HepG2 (cell line): ENCODE results near the gene L3MBTL3. TPM values are rescaled to one million over a fixed set of nuclear protein-coding genes. Genes with fewer than 3 reads are reported as not detected.

ENCODE experiments used
- ATAC-seq: fragments of 200-7000 bp; cut with Tn5 transposase; 3 replicates; pipeline ENCODE4 v1.9.1; 2020; ENCODE audit warnings: mild to moderate bottlenecking, moderate library complexity
- BruUV-seq: library from RNA; stranded (reverse); fragments of 400-500 nt; replicated peaks from 2 replicates; lab custom pipeline; 2021; lab: Mats Ljungman, UMichigan
- CTCF ChIA-PET: fragments of 300-600 bp; formaldehyde crosslinking; extraction: SDS; loops from one replicate; lab custom pipeline; 2021; ENCODE audit warnings: low total read pairs, inconsistent platforms, low intra/inter-chr PET ratio; lab: Yijun Ruan, JAX
- POLR2A ChIA-PET: fragments of 350-600 bp; sonication (Branson Sonifier 250); formaldehyde crosslinking; loops from one replicate; lab custom pipeline; 2020; ENCODE audit warnings: antibody characterized with exemption, inconsistent platforms; lab: Yijun Ruan, JAX
- DNase-seq: peaks from one replicate; pipeline ENCODE4 v3.0.0-alpha.2; 2015; ENCODE audit warnings: low spot score
- FAIRE-seq: peaks from 3 replicates; lab custom pipeline; 2011; peaks lifted over from hg19 to GRCh38; lab: Jason Lieb, UNC
- H2AFZ ChIP-seq: one replicate; pipeline ENCODE4 v1.6.1; 2011; ENCODE audit warnings: low read length, inconsistent platforms
- H3K27ac ChIP-seq: fragments of 300-600 bp; 3 replicates; pipeline ENCODE4 v1.8.0; 2011; ENCODE audit warnings: mixed run types, mild to moderate bottlenecking, mixed read lengths, low read length, inconsistent platforms; ENCODE audit not compliant: insufficient read depth; ENCODE audit errors: extremely low read length
- H3K27me3 ChIP-seq, 2 experiments: fragments of 200-600 bp in 1 of 2; 2 replicates in 1 of 2; 3 replicates in 1 of 2; pipeline versions ENCODE4 v1.6.0 to v1.8.0; 2011; ENCODE audit warnings: low read length in 2 of 2, mild to moderate bottlenecking in 2 of 2, moderate library complexity in 2 of 2, inconsistent platforms in 1 of 2; ENCODE audit not compliant: insufficient read depth in 2 of 2, control insufficient read depth in 1 of 2
- H3K36me3 ChIP-seq, 2 experiments: fragments of 200-600 bp in 1 of 2; replicated peaks in 1 of 2; 2 replicates in 1 of 2; 3 replicates in 1 of 2; pipeline versions ENCODE4 v1.5.1 to v1.8.0; 2011; ENCODE audit warnings: low read length in 2 of 2, inconsistent platforms in 1 of 2; ENCODE audit not compliant: insufficient read depth in 2 of 2, control insufficient read depth in 1 of 2
- H3K4me1 ChIP-seq: 2 replicates; pipeline ENCODE4 v1.5.1; 2012; ENCODE audit warnings: low read length, inconsistent platforms; ENCODE audit not compliant: insufficient read depth
- H3K4me2 ChIP-seq: 2 replicates; pipeline ENCODE4 v1.6.0; 2011; ENCODE audit warnings: low read depth, low read length, inconsistent platforms
- H3K4me3 ChIP-seq, 3 experiments: fragments of 200-600 bp in 1 of 3; sonication (generic), shearing (Covaris generic) in 1 of 3; replicated peaks in 1 of 3; 2 replicates each; pipeline ENCODE4 v1.5.1; 2011 to 2016; ENCODE audit warnings: low read length in 3 of 3, inconsistent platforms in 2 of 3, low read depth in 2 of 3, mild to moderate bottlenecking in 2 of 3, control low read depth in 1 of 3, mixed read lengths in 1 of 3; ENCODE audit not compliant: insufficient read depth in 1 of 3
- H3K79me2 ChIP-seq: one replicate; pipeline ENCODE4 v1.6.1; 2011; ENCODE audit warnings: low read length, inconsistent platforms; ENCODE audit not compliant: insufficient read depth
- H3K9ac ChIP-seq: 2 replicates; pipeline ENCODE4 v1.6.0; 2011; ENCODE audit warnings: mild to moderate bottlenecking, low read depth, low read length, inconsistent platforms; ENCODE audit not compliant: insufficient read depth
- H3K9me3 ChIP-seq: 2 replicates; pipeline ENCODE4 v1.5.1; 2012; ENCODE audit warnings: mild to moderate bottlenecking, low read length
- H4K20me1 ChIP-seq: 2 replicates; pipeline ENCODE4 v1.6.0; 2011; ENCODE audit warnings: inconsistent platforms, mild to moderate bottlenecking, low read length, moderate library complexity; ENCODE audit not compliant: insufficient read depth
- DPF2 ChIP-seq: sonication (generic); formaldehyde crosslinking; IDR thresholded peaks from 2 replicates; pipeline ENCODE4 v1.4.0; 2020; ENCODE audit warnings: mild to moderate bottlenecking, low read depth, missing genetic modification reagents, borderline replicate concordance
- GLI4 ChIP-seq: sonication (generic); formaldehyde crosslinking; IDR thresholded peaks from 2 replicates; pipeline ENCODE4 v1.5.1; 2020; ENCODE audit warnings: missing genetic modification reagents, mild to moderate bottlenecking, moderate library complexity, borderline replicate concordance
- HOXA9 ChIP-seq: sonication (generic); formaldehyde crosslinking; IDR thresholded peaks from 2 replicates; pipeline ENCODE4 v1.8.1; 2022; ENCODE audit warnings: missing genetic modification reagents, mild to moderate bottlenecking, moderate library complexity, borderline replicate concordance
- NFYB ChIP-seq: sonication (generic); formaldehyde crosslinking; IDR thresholded peaks from 2 replicates; pipeline ENCODE4 v1.4.0; 2020; ENCODE audit warnings: missing genetic modification reagents
- PAF1 ChIP-seq: IDR thresholded peaks from 2 replicates; pipeline ENCODE4 v1.6.1; 2016; ENCODE audit warnings: missing genetic modification reagents, missing compliant biosample characterization
- SAFB2 ChIP-seq: sonication (generic); formaldehyde crosslinking; IDR thresholded peaks from 2 replicates; pipeline ENCODE4 v1.5.1; 2020; ENCODE audit warnings: missing genetic modification reagents, low read depth, mild to moderate bottlenecking, borderline replicate concordance
- TP53 ChIP-seq: sonication (generic); formaldehyde crosslinking; conservative IDR thresholded peaks from 2 replicates; pipeline ENCODE4 v1.4.0; 2020; ENCODE audit warnings: missing genetic modification reagents
- ZC3H13 ChIP-seq: sonication (generic); formaldehyde crosslinking; IDR thresholded peaks from 2 replicates; pipeline ENCODE4 v1.8.1; 2023; ENCODE audit warnings: mild to moderate bottlenecking, missing genetic modification reagents, moderate library complexity
- ZFP41 ChIP-seq: sonication (generic); formaldehyde crosslinking; IDR thresholded peaks from 2 replicates; pipeline ENCODE4 v1.4.0; 2020; ENCODE audit warnings: mild to moderate bottlenecking, missing genetic modification reagents, borderline replicate concordance
- ZNF660 ChIP-seq: sonication (generic); formaldehyde crosslinking; IDR thresholded peaks from 2 replicates; pipeline ENCODE4 v1.5.1; 2020; ENCODE audit warnings: mild to moderate bottlenecking, low read depth, missing genetic modification reagents, borderline replicate concordance
- ZNF83 ChIP-seq: sonication (generic); formaldehyde crosslinking; IDR thresholded peaks from 2 replicates; pipeline ENCODE4 v1.4.0; 2020; ENCODE audit warnings: missing genetic modification reagents, mild to moderate bottlenecking, borderline replicate concordance
- WGBS: methylation state at CpG from one replicate; pipeline ENCODE4 v1.1.6; 2017; ENCODE audit warnings: low lambda C conversion rate; 5-methylcytosine and 5-hydroxymethylcytosine counted together
- in situ Hi-C: cut with HindIII; loops from 2 replicates; pipeline ENCODE4 v1.10.0; 2017; ENCODE audit warnings: low pct_unique_long_range_greater_than_20kb; ENCODE audit not compliant: extremely low pct_ligation_motif_present
- intact Hi-C: fragments of 100-400 bp; cut with micrococcal nuclease; formaldehyde crosslinking; loops from one replicate; pipeline ENCODE4 v1.10.0; 2022; ENCODE audit not compliant: unreplicated experiment
- polyA plus RNA-seq, 8 experiments: library from polyadenylated mRNA; depleted of rRNA in 3 of 8; stranded (reverse) in 7 of 8; unstranded in 1 of 8; fragments of >200 nt; fragmentation: Illumina TruSeq in 4 of 8; extraction: Trizol in 4 of 8; gene quantifications; 2 replicates each; pipeline versions ENCODE4 v1.2.1 to v1.2.3, GENCODE V29; 2011 to 2016; ENCODE audit warnings: low read depth in 4 of 8, missing spikeins in 1 of 8, mixed read lengths in 1 of 8; ENCODE audit not compliant: insufficient read depth in 1 of 8
- total RNA-seq, 5 experiments: library from RNA; depleted of rRNA; stranded (reverse); fragments of >200 nt; fragmentation: Illumina TruSeq; extraction: Trizol; gene quantifications; 2 replicates each; pipeline ENCODE4 v1.2.3, GENCODE V29; 2016; ENCODE audit warnings: low read depth in 1 of 5
- TF ChIP-seq, protein P1 (sequence below): sonication (generic); formaldehyde crosslinking; IDR thresholded peaks from 2 replicates; pipeline ENCODE4 v1.5.0; 2020; ENCODE audit warnings: missing genetic modification reagents
- TF ChIP-seq, protein P2 (sequence below): sonication (generic); formaldehyde crosslinking; IDR thresholded peaks from 2 replicates; pipeline ENCODE4 v1.4.0; 2020; ENCODE audit warnings: missing genetic modification reagents

Gene L3MBTL3
- total and polyA plus RNA-seq, 2 of the 13 experiments (the other 11 are each of a cell fraction or from before 2014, with no cell fraction given), result 1.5 to 2.5 TPM

DNA sequence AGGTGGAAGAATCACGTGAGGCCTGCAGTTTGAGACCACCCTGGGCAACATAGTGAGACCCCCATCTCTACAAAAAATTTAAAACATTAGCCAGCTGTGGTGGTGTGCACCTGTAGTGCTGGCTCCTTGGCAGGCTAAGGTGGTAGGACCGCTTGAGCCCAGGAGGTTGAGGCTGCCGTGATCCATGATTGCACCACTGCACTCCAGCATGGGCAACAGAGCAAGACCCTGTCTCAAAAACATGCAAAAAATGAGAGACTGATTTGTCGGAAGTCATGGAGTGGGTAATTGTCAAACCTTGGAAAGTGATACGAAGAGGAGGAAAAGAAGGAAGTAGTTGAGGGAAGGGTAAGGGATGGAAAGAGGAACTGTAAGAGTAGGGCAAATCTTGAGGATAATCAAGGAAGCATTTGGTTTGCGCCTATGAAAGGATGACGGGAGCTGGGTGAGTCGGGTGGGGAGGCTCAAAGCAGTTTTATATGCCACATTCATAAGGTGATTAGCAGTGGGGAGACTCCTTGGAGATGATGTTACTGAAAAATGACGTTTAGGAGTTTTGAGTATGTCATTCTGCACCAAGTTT is 14.5 kb downstream of the L3MBTL3 start:
- Histone ChIP-seq H3K36me3 (no peaks in the 10 kb centered on the region), H3K27me3 (no peaks in the 10 kb centered on the region), H3K79me2 (no peaks in the 10 kb centered on the region), H3K27ac (no peak overlapping the region)
- WGBS, result 54% methylated on average over 9 of the region's 9 CpGs
- CTCF ChIA-PET, result no interaction called here
- FAIRE-seq (no peak), ATAC-seq (no peak), DNase-seq (no peak)
- TF ChIP-seq ZC3H13 (CRISPR knock-in tag) (no peak), TP53 (CRISPR knock-in tag) (no peak), DPF2 (CRISPR knock-in tag) (no peak), PAF1 (CRISPR knock-in tag) (no peak), GLI4 (CRISPR knock-in tag) (no peak), SAFB2 (CRISPR knock-in tag) (no peak), ZNF83 (CRISPR knock-in tag) (no peak), HOXA9 (CRISPR knock-in tag) (no peak), ZNF660 (no peak), NFYB (no peak), ZFP41 (CRISPR knock-in tag) (no peak)
- TF ChIP-seq, protein P1, sequence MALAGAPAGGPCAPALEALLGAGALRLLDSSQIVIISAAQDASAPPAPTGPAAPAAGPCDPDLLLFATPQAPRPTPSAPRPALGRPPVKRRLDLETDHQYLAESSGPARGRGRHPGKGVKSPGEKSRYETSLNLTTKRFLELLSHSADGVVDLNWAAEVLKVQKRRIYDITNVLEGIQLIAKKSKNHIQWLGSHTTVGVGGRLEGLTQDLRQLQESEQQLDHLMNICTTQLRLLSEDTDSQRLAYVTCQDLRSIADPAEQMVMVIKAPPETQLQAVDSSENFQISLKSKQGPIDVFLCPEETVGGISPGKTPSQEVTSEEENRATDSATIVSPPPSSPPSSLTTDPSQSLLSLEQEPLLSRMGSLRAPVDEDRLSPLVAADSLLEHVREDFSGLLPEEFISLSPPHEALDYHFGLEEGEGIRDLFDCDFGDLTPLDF (CRISPR knock-in tag), result no peak
- TF ChIP-seq, protein P2, sequence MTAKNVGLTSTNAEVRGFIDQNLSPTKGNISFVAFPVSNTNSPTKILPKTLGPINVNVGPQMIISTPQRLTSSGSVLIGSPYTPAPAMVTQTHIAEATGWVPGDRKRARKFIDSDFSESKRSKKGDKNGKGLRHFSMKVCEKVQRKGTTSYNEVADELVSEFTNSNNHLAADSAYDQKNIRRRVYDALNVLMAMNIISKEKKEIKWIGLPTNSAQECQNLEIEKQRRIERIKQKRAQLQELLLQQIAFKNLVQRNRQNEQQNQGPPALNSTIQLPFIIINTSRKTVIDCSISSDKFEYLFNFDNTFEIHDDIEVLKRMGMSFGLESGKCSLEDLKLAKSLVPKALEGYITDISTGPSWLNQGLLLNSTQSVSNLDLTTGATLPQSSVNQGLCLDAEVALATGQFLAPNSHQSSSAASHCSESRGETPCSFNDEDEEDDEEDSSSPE (CRISPR knock-in tag), result no peak
- TF ChIP-seq, all 625 proteins: peak for 0
- no peak overlapping the region for H3K9ac ChIP-seq
- no peaks in the 10 kb centered on the region for H3K4me1 ChIP-seq
- no peak overlapping the region for H3K4me3 ChIP-seq
- in situ Hi-C loops (no loop called here), intact Hi-C loops (no loop called here)
- H2AFZ ChIP-seq, result no peak overlapping the region
- H4K20me1 ChIP-seq, result no peaks in the 10 kb centered on the region
- BruUV-seq, result no TSS peak
- H3K9me3 ChIP-seq, result no peaks in the 10 kb centered on the region
- no peak overlapping the region for H3K4me2 ChIP-seq
- POLR2A ChIA-PET, result no interaction called here
